GM19035 (cell line): ENCODE results near the gene DTNB.
"Not testable (repeated sequence)": the region's sequence is repeated elsewhere in the genome, so short reads cannot be mapped to it uniquely, and the experiment has no call there.

ENCODE experiments used
- ATAC-seq: cut with Tn5 transposase; IDR thresholded peaks from one replicate; pipeline ENCODE4 v1.9.1; 2021; ENCODE audit not compliant: unreplicated experiment

Gene DTNB

GRCh38 chr2:25426326-25426725, 247.1 kb downstream of the DTNB start:
- ATAC-seq = no peak

GRCh38 chr2:25424426-25425028, 248.8 kb downstream of the DTNB start:
- ATAC-seq = no peak

- ATAC-seq = peak; percentile 37
Measured at GRCh38 chr2:25421820-25422411, 251.5 kb downstream of the DTNB start.

GRCh38 chr2:25421289-25421688, 252.1 kb downstream of the DTNB start:
- ATAC-seq = no peak

GRCh38 chr2:25420820-25421237, 252.5 kb downstream of the DTNB start:
- ATAC-seq = peak; percentile 44

- ATAC-seq = peak; percentile 58
Measured at GRCh38 chr2:25419678-25420242, 253.6 kb downstream of the DTNB start.

GRCh38 chr2:25418944-25419677, 254.3 kb downstream of the DTNB start:
- no peak for ATAC-seq

GRCh38 chr2:25417715-25418369, 255.5 kb downstream of the DTNB start:
- no peak for ATAC-seq

- no peak for ATAC-seq
Measured at GRCh38 chr2:25416674-25417073, 256.7 kb downstream of the DTNB start.

- no peak for ATAC-seq
Measured at GRCh38 chr2:25414781-25415180, 258.6 kb downstream of the DTNB start.

GRCh38 chr2:25413409-25413808, 260.0 kb downstream of the DTNB start:
- not testable (repeated sequence) for ATAC-seq

GRCh38 chr2:25411753-25412152, 261.6 kb downstream of the DTNB start:
- no peak for ATAC-seq

GRCh38 chr2:25411281-25411680, 262.1 kb downstream of the DTNB start:
- peak; percentile 45 for ATAC-seq

GRCh38 chr2:25410370-25410769, 263.0 kb downstream of the DTNB start:
- no peak for ATAC-seq

GRCh38 chr2:25409468-25409867, 263.9 kb downstream of the DTNB start:
- no peak for ATAC-seq

GRCh38 chr2:25409044-25409443, 264.3 kb downstream of the DTNB start:
- ATAC-seq = no peak

- no peak for ATAC-seq
Measured at GRCh38 chr2:25405611-25406295, 267.6 kb downstream of the DTNB start.

- ATAC-seq = peak; percentile 66
Measured at GRCh38 chr2:25403120-25403760, 270.1 kb downstream of the DTNB start.

- ATAC-seq = peak; percentile 45
Measured at GRCh38 chr2:25402477-25402876, 270.9 kb downstream of the DTNB start.

GRCh38 chr2:25401307-25402026, 271.9 kb downstream of the DTNB start:
- ATAC-seq = no peak
